Stomach (tissue), 9 donors: ENCODE data around the gene GPR158. TPM values are rescaled to one million over a fixed set of nuclear protein-coding genes. Genes with fewer than 3 reads are reported as not detected.

Experiments used
- DNase-seq, 2 donors: peaks; one replicate each; pipeline versions ENCODE4 v3.0.0 to v3.0.0-alpha.2; 2013 to 2019
- H3K27ac ChIP-seq, 5 donors: fragments of 200-600 bp in 4 of 5; sonication (generic) in 4 of 5; one replicate each; pipeline ENCODE4 v1.5.1; 2013 to 2019; ENCODE audit warnings: mild to moderate bottlenecking in 1 of 5, moderate library complexity in 1 of 5
- H3K27me3 ChIP-seq, 3 donors: fragments of 200-600 bp; sonication (generic); one replicate each; pipeline ENCODE4 v1.5.1; 2017 to 2019; ENCODE audit warnings: mixed run types in 1 of 3
- H3K36me3 ChIP-seq, 4 donors: fragments of 200-600 bp; sonication (generic); 1 replicate in 3 of 4; 2 replicates in 1 of 4; pipeline ENCODE4 v1.5.1; 2016 to 2019
- H3K4me1 ChIP-seq, 4 donors: fragments of 200-600 bp; sonication (generic); one replicate each; pipeline ENCODE4 v1.5.1; 2016 to 2019
- H3K4me3 ChIP-seq, 4 donors: fragments of 200-600 bp; sonication (generic) in 3 of 4; one replicate each; pipeline ENCODE4 v1.5.1; 2016 to 2019; ENCODE audit warnings: mild to moderate bottlenecking in 1 of 4
- H3K9me3 ChIP-seq, 4 donors: fragments of 200-600 bp; sonication (generic); one replicate each; pipeline ENCODE4 v1.5.1; 2016 to 2019
- CTCF ChIP-seq, 7 experiments: fragments of 450-650 bp in 4 of 7; fragments of 200-600 bp in 3 of 7; sonication (generic) in 3 of 7; IDR thresholded peaks; one replicate each; pipeline ENCODE4 v1.5.1; 2016 to 2019; ENCODE audit warnings: antibody characterized with exemption in 7 of 7, control low read depth in 2 of 7, mild to moderate bottlenecking in 1 of 7
- EP300 ChIP-seq: sonication (generic); formaldehyde crosslinking; IDR thresholded peaks from one replicate; pipeline ENCODE4 v1.6.1; 2017; ENCODE audit warnings: antibody characterized with exemption
- POLR2A ChIP-seq, 4 donors: fragments of 450-650 bp; IDR thresholded peaks; one replicate each; pipeline ENCODE4 v1.6.1; 2016; ENCODE audit warnings: antibody characterized with exemption in 4 of 4, control low read depth in 2 of 4, mild to moderate bottlenecking in 1 of 4, moderate library complexity in 1 of 4
- POLR2AphosphoS5 ChIP-seq, 3 donors: sonication (generic); formaldehyde crosslinking; IDR thresholded peaks; one replicate each; pipeline ENCODE4 v1.6.1; 2016; ENCODE audit warnings: antibody characterized with exemption in 3 of 3
- WGBS, 5 donors: extraction: QIAGEN DNeasy Blood & Tissue Kit in 3 of 5; methylation state at CpG; one replicate each; pipeline versions ENCODE4 v1.1.5 to v1.1.7; 2013 to 2018; 5-methylcytosine and 5-hydroxymethylcytosine counted together
- intact Hi-C: fragments of 100-400 bp; cut with DNase I; formaldehyde crosslinking; loops from one replicate; pipeline ENCODE4 v1.15.1; 2023; ENCODE audit warnings: low total_unique reads
- polyA plus RNA-seq, 3 donors: library from polyadenylated mRNA; stranded (reverse); fragments of 200-250 nt; gene quantifications; one replicate each; pipeline ENCODE4 v1.2.3, GENCODE V29; 2013
- total RNA-seq, 5 donors: library from RNA; depleted of rRNA; stranded (reverse); fragments of >200 nt; gene quantifications; one replicate each; pipeline versions ENCODE4 v1.1.0 to v1.2.3, GENCODE V29; 2014 to 2016
- donor health status: healthy with polysubstance abuse.
- donor health status: Bipolar disorder and iron deficiency.
- donor health status: healthy.

GPR158 gene
- total and polyA plus RNA-seq, 8 donors: 0.05 to 1.1 (median 0.20) TPM; not detected in 4

GRCh38 chr10:25508112-25508815 is 333.5 kb downstream of the GPR158 start:
- Histone ChIP-seq H3K9me3 (no peaks in the 10 kb centered on the region), H3K4me1 (no peaks in the 10 kb centered on the region), H3K27me3 (no peaks in the 10 kb centered on the region), H3K36me3 (no peaks in the 10 kb centered on the region), H3K27ac (no peak overlapping the region), H3K4me3 (no peak overlapping the region)
- no peak for TF ChIP-seq CTCF (IDR thresholded peaks at IDR 0.05)
- no peak for TF ChIP-seq POLR2AphosphoS5 (IDR thresholded peaks at IDR 0.05)
- no peak for TF ChIP-seq POLR2A (IDR thresholded peaks at IDR 0.05)
- no peak for TF ChIP-seq EP300
- peak in 1 of 2 donors; percentile 28 for DNase-seq
- WGBS, 5 donors: 50 to 59% (median 52%) methylated on average over 5 of the region's 5 CpGs
- intact Hi-C loops: no loop called here

- H3K4me3 ChIP-seq: no peak overlapping the region
These were observed 334.4 kb downstream of the GPR158 start for GRCh38 chr10:25509151-25509550.

GRCh38 chr10:25522294-25522693 is 347.5 kb downstream of the GPR158 start:
- 76 to 89% (median 81%) methylated on average over 2 of the region's 2 CpGs for WGBS, 5 donors
- Histone ChIP-seq H3K4me3 (no peak overlapping the region), H3K4me1 (no peaks in the 10 kb centered on the region), H3K9me3 (peaks cover 0 to 10% (median 0%) of the 10 kb centered on the region in 4 donors), H3K36me3 (no peaks in the 10 kb centered on the region), H3K27ac (no peak overlapping the region), H3K27me3 (no peaks in the 10 kb centered on the region)
- intact Hi-C loops: no loop called here
- DNase-seq: no peak
- no peak for TF ChIP-seq POLR2A (IDR thresholded peaks at IDR 0.05)

More at GRCh38 chr10:25509151-25509550, 334.4 kb downstream of the GPR158 start:
- 74 to 87% (median 82%) methylated on average over 6 of the region's 6 CpGs for WGBS, 5 donors
- no peaks in the 10 kb centered on the region for H3K36me3 ChIP-seq
- no peak overlapping the region for H3K27ac ChIP-seq
- no peaks in the 10 kb centered on the region for H3K27me3 ChIP-seq
- peaks cover 0 to 2% (median 0%) of the 10 kb centered on the region in 4 donors for H3K9me3 ChIP-seq
- TF ChIP-seq EP300 (no peak), POLR2A (IDR thresholded peaks at IDR 0.05) (no peak), POLR2AphosphoS5 (IDR thresholded peaks at IDR 0.05) (no peak), CTCF (IDR thresholded peaks at IDR 0.05) (no peak)
- DNase-seq: no peak
- intact Hi-C loops: no loop called here
- H3K4me1 ChIP-seq: no peaks in the 10 kb centered on the region

- DNase-seq: no peak
- Histone ChIP-seq H3K9me3 (peaks cover 0 to 10% (median 0%) of the 10 kb centered on the region in 4 donors), H3K36me3 (no peaks in the 10 kb centered on the region), H3K27ac (no peak overlapping the region), H3K4me1 (no peaks in the 10 kb centered on the region), H3K27me3 (no peaks in the 10 kb centered on the region), H3K4me3 (no peak overlapping the region)
- intact Hi-C loops: no loop called here
- 71 to 75% (median 74%) methylated on average over 4 of the region's 4 CpGs for WGBS, 5 donors
- TF ChIP-seq POLR2A (IDR thresholded peaks at IDR 0.05) (no peak), POLR2AphosphoS5 (IDR thresholded peaks at IDR 0.05) (no peak), EP300 (no peak), CTCF (IDR thresholded peaks at IDR 0.05) (no peak)
These were observed 348.3 kb downstream of the GPR158 start for GRCh38 chr10:25522946-25523608.

- no peak for TF ChIP-seq EP300
- no peak for TF ChIP-seq POLR2AphosphoS5 (IDR thresholded peaks at IDR 0.05)
- TF ChIP-seq CTCF (IDR thresholded peaks at IDR 0.05): no peak
- TF ChIP-seq POLR2A (IDR thresholded peaks at IDR 0.05): no peak
- WGBS, 5 donors: 48 to 57% (median 54%) methylated on average over 7 of the region's 7 CpGs
- H3K36me3 ChIP-seq: no peaks in the 10 kb centered on the region
- no peak overlapping the region for H3K27ac ChIP-seq
- H3K27me3 ChIP-seq: no peaks in the 10 kb centered on the region
- H3K4me3 ChIP-seq: no peak overlapping the region
- no peaks in the 10 kb centered on the region for H3K4me1 ChIP-seq
- intact Hi-C loops: no loop called here
- no peaks in the 10 kb centered on the region for H3K9me3 ChIP-seq
- DNase-seq: peak in 1 of 2 donors; percentile 12
These were observed 355.5 kb downstream of the GPR158 start for GRCh38 chr10:25530306-25530705.
